ENCODE results near the gene CELSR3. TPM values are rescaled to one million over a fixed set of nuclear protein-coding genes. Genes with fewer than 3 reads are reported as not detected.
A peak's percentile ranks its signal among the peaks of the same experiment; 100 is the strongest.

The CELSR3 gene
- total RNA-seq: 10 to 100 TPM; 15.8 to 17.8 TPM

- DNase-seq: peak; percentile 74
- peak within 1 kb of the TSS; percentile 82 for H3K4me3 Mint-ChIP-seq
- H3K27me3 Mint-ChIP-seq: peaks cover 22% of the 10 kb centered on the region
- peak; percentile 24 for ATAC-seq
- TF ChIP-seq CTCF (IDR thresholded peaks at IDR 0.05): no peak
- ChIA-PET POLR2A (interaction anchor here (0.8 to 4.9 kb wide), 14 partner anchors 8 to 256 kb away, joined by 3 to 26 read pairs (median 4); partner anchors contain the start of genes ARIH2, ATRIP and SLC26A6), CTCF (interaction anchor here (0.6 to 1.8 kb wide), 9 partner anchors 12 to 297 kb away, joined by 3 to 5 read pairs (median 4); partner anchors contain the start of gene SLC26A6)
- intact Hi-C loops (cut with micrococcal nuclease): no loop called here
- H3K27ac Mint-ChIP-seq: peak within 1 kb of the TSS; percentile 85
- H3K9me3 Mint-ChIP-seq: no peaks in the 10 kb centered on the region
- peaks cover 14% of the 10 kb centered on the region for H3K36me3 Mint-ChIP-seq (ENCODE audit: low read depth)
- peaks cover 17% of the 10 kb centered on the region for H3K4me1 Mint-ChIP-seq (ENCODE audit: low read depth)
Measured at GRCh38 chr3:48662753-48663488, at the start of gene CELSR3. Gene CELSR3 (minus strand): TSS chr3:48662886. CDS start chr3:48662634, 252 bp downstream.

GRCh38 chr3:48711727-48712126, 49.0 kb upstream of the CELSR3 start:
- DNase-seq: no peak
- peak overlapping the region; percentile 78 for H3K27ac Mint-ChIP-seq
- intact Hi-C loops (cut with micrococcal nuclease): no loop called here
- ChIA-PET POLR2A (interaction anchor here (1.9 kb wide), 1 partner anchor 10 kb away, joined by 4 read pairs; no protein-coding TSS in a partner anchor), CTCF (no interaction called here)
- H3K9me3 Mint-ChIP-seq: no peaks in the 10 kb centered on the region
- H3K4me3 Mint-ChIP-seq: no peak overlapping the region
- ATAC-seq: no peak
- H3K4me1 Mint-ChIP-seq (ENCODE audit: low read depth): peaks cover 66% of the 10 kb centered on the region
- no peaks in the 10 kb centered on the region for H3K27me3 Mint-ChIP-seq
- no peak for TF ChIP-seq CTCF (IDR thresholded peaks at IDR 0.05)
- peaks cover 35% of the 10 kb centered on the region for H3K36me3 Mint-ChIP-seq (ENCODE audit: low read depth)

GRCh38 chr3:48709051-48709461, 46.4 kb upstream of the CELSR3 start:
- CTCF ChIA-PET: interaction anchor here (1.0 to 5.2 kb wide), 4 partner anchors 13 to 28 kb away, joined by 3 to 20 read pairs (median 4); partner anchors contain the start of gene NCKIPSD
- H3K4me1 Mint-ChIP-seq (ENCODE audit: low read depth): peaks cover 57% of the 10 kb centered on the region
- peak overlapping the region; percentile 79 for H3K27ac Mint-ChIP-seq
- POLR2A ChIA-PET: interaction anchor here (1.4 to 3.7 kb wide), 2 partner anchors 8 to 33 kb away, joined by 6 to 19 read pairs; partner anchors contain the start of gene IP6K2
- no peak for ATAC-seq
- H3K36me3 Mint-ChIP-seq (ENCODE audit: low read depth): peaks cover 34% of the 10 kb centered on the region
- no peaks in the 10 kb centered on the region for H3K9me3 Mint-ChIP-seq
- TF ChIP-seq CTCF (IDR thresholded peaks at IDR 0.05): no peak
- DNase-seq: no peak
- H3K4me3 Mint-ChIP-seq: no peak overlapping the region
- intact Hi-C loops (cut with micrococcal nuclease): no loop called here
- H3K27me3 Mint-ChIP-seq: no peaks in the 10 kb centered on the region

GRCh38 chr3:48708481-48708889, 45.8 kb upstream of the CELSR3 start:
- no peaks in the 10 kb centered on the region for H3K9me3 Mint-ChIP-seq
- CTCF ChIA-PET: interaction anchor here (0.9 to 5.2 kb wide), 5 partner anchors 9 to 31 kb away, joined by 3 to 20 read pairs (median 3); partner anchors contain the start of gene NCKIPSD
- peak overlapping the region; percentile 79 for H3K27ac Mint-ChIP-seq
- no peak for TF ChIP-seq CTCF (IDR thresholded peaks at IDR 0.05)
- no peak overlapping the region for H3K4me3 Mint-ChIP-seq
- ATAC-seq (peak; percentile 41), DNase-seq (no peak)
- POLR2A ChIA-PET: interaction anchor here (1.3 to 3.7 kb wide), 2 partner anchors 9 to 10 kb away, joined by 5 to 19 read pairs; partner anchors contain the start of gene IP6K2
- intact Hi-C loops (cut with micrococcal nuclease): no loop called here
- H3K4me1 Mint-ChIP-seq (ENCODE audit: low read depth): peaks cover 59% of the 10 kb centered on the region
- no peaks in the 10 kb centered on the region for H3K27me3 Mint-ChIP-seq
- peaks cover 34% of the 10 kb centered on the region for H3K36me3 Mint-ChIP-seq (ENCODE audit: low read depth)

Data from activated CD8-positive, alpha-beta T cell treated with anti-CD3 and anti-CD28 coated beads for 36 hours (primary cell).